GM12801 (cell line): ENCODE data around the gene UBE2O.
A peak's percentile ranks its signal among the peaks of the same experiment; 100 is the strongest.

ENCODE experiments used
- CTCF ChIP-seq: IDR thresholded peaks from one replicate; pipeline ENCODE4 v1.5.1; 2011; ENCODE audit warnings: control low read depth; ENCODE audit not compliant: insufficient read length; ENCODE audit errors: extremely low read depth

UBE2O gene

GRCh38 chr17:76415786-76416185 lies 37.2 kb downstream of the UBE2O start:
- TF ChIP-seq CTCF: no peak

- no peak for TF ChIP-seq CTCF
These were observed 38.3 kb downstream of the UBE2O start for GRCh38 chr17:76414334-76415295.

GRCh38 chr17:76411247-76411646 lies 41.7 kb downstream of the UBE2O start:
- TF ChIP-seq CTCF: no peak

- TF ChIP-seq CTCF: no peak
These were observed 42.5 kb downstream of the UBE2O start for GRCh38 chr17:76410328-76410965.

GRCh38 chr17:76408037-76408849 lies 44.7 kb downstream of the UBE2O start:
- TF ChIP-seq CTCF: peak; percentile 75

GRCh38 chr17:76407509-76407908 lies 45.4 kb downstream of the UBE2O start:
- no peak for TF ChIP-seq CTCF

- TF ChIP-seq CTCF: no peak
These were observed 46.8 kb downstream of the UBE2O start for GRCh38 chr17:76405967-76406647.
